GM12878 (cell line): ENCODE measurements around the gene DCUN1D3. TPM values are rescaled to one million over a fixed set of nuclear protein-coding genes. Genes with fewer than 3 reads are reported as not detected.

Source experiments
- ATF7 ChIP-seq: fragments of 450-650 bp; IDR thresholded peaks from 2 replicates; pipeline ENCODE4 v1.6.1; 2016; ENCODE audit warnings: low read depth, mild to moderate bottlenecking
- E2F8 ChIP-seq: fragments of 450-650 bp; IDR thresholded peaks from 2 replicates; pipeline ENCODE4 v1.6.1; 2018; ENCODE audit warnings: mild to moderate bottlenecking, low read depth, moderate library complexity; ENCODE audit not compliant: partially characterized antibody
- ELK1 ChIP-seq: IDR thresholded peaks from 2 replicates; pipeline ENCODE4 v1.6.1; 2012; ENCODE audit warnings: low read depth, low read length, improper control_type of control experiment
- GABPA ChIP-seq: IDR thresholded peaks from 2 replicates; pipeline ENCODE4 v1.6.1; 2014; ENCODE audit warnings: antibody characterized with exemption, low read depth, mild to moderate bottlenecking, inconsistent platforms
- IRF3 ChIP-seq: fragments of 450-650 bp; IDR thresholded peaks from 2 replicates; pipeline ENCODE4 v1.6.1; 2014; ENCODE audit warnings: mild to moderate bottlenecking
- KAT2A ChIP-seq: conservative IDR thresholded peaks from 2 replicates; pipeline ENCODE4 v1.6.1; 2011; ENCODE audit warnings: low read depth, low read length; ENCODE audit not compliant: control insufficient read depth
- MEF2A ChIP-seq: IDR thresholded peaks from 2 replicates; pipeline ENCODE4 v1.6.1; 2011; ENCODE audit warnings: low read depth, mild to moderate bottlenecking, low read length, moderate library complexity; ENCODE audit not compliant: insufficient read depth
- NRF1 ChIP-seq: conservative IDR thresholded peaks from 2 replicates; pipeline ENCODE4 v1.6.1; 2011; ENCODE audit warnings: mild to moderate bottlenecking, low read depth, low read length, improper control_type of control experiment
- POLR2A ChIP-seq: IDR thresholded peaks from 2 replicates; pipeline ENCODE4 v1.6.1; 2011; ENCODE audit warnings: low read depth, mild to moderate bottlenecking, low read length
- POLR2AphosphoS5 ChIP-seq: IDR thresholded peaks from 2 replicates; pipeline ENCODE4 v1.6.1; 2011; ENCODE audit warnings: mild to moderate bottlenecking, low read length, inconsistent platforms
- POU2F2 ChIP-seq: IDR thresholded peaks from 3 replicates; pipeline ENCODE4 v1.6.1; 2011; ENCODE audit warnings: low read depth, mild to moderate bottlenecking, low read length, borderline replicate concordance
- REST ChIP-seq: IDR thresholded peaks from 2 replicates; pipeline ENCODE4 v1.6.1; 2012; ENCODE audit warnings: mild to moderate bottlenecking, low read depth, low read length
- RFX5 ChIP-seq: IDR thresholded peaks from 2 replicates; pipeline ENCODE4 v1.6.1; 2011; ENCODE audit warnings: low read depth, low read length, improper control_type of control experiment
- SMAD5 ChIP-seq: IDR thresholded peaks from 2 replicates; pipeline ENCODE4 v1.6.1; 2016; ENCODE audit warnings: antibody characterized with exemption, low read depth
- STAT1 ChIP-seq: fragments of 450-650 bp; conservative IDR thresholded peaks from 2 replicates; pipeline ENCODE4 v1.6.1; 2014; ENCODE audit warnings: antibody characterized with exemption, mild to moderate bottlenecking
- TCF3 ChIP-seq: IDR thresholded peaks from 2 replicates; pipeline ENCODE4 v1.6.1; 2012; ENCODE audit warnings: low read depth, mild to moderate bottlenecking, low read length, borderline replicate concordance; ENCODE audit not compliant: insufficient read depth
- ZBTB4 ChIP-seq: fragments of 450-650 bp; formaldehyde crosslinking; IDR thresholded peaks from 2 replicates; pipeline ENCODE4 v1.4.0; 2022; ENCODE audit warnings: mild to moderate bottlenecking, moderate library complexity
- polyA plus RNA-seq, 11 experiments: library from polyadenylated mRNA; depleted of rRNA in 4 of 11; unstranded in 6 of 11; stranded (reverse) in 5 of 11; fragments of >200 nt; fragmentation: Nextera tagmentation in 4 of 11; fragmentation: Illumina TruSeq in 1 of 11; extraction: Ambion mirVana in 4 of 11; extraction: Trizol in 1 of 11; gene quantifications; 1 replicate in 1 of 11; 2 replicates in 10 of 11; pipeline versions ENCODE4 v1.2.1 to v1.2.3, GENCODE V29; 2011 to 2016; ENCODE audit warnings: inconsistent platforms in 2 of 11, missing spikeins in 2 of 11, low read depth in 1 of 11
- total RNA-seq, 4 experiments: library from RNA; depleted of rRNA in 3 of 4; stranded (reverse); fragments of >200 nt in 3 of 4; fragmentation: Illumina TruSeq in 1 of 4; extraction: Trizol in 1 of 4; gene quantifications; 2 replicates each; pipeline versions ENCODE4 v1.2.1 to v1.2.3, GENCODE V29; 2013 to 2021

DCUN1D3 gene
- total and polyA plus RNA-seq, 10 of the 15 experiments (the other 5 are each of a cell fraction or from before 2014, with no cell fraction given): 0.47 to 4.5 (median 1.9) TPM

- no peak for TF ChIP-seq ZBTB4 (CRISPR knock-in tag)
- peak; percentile 97 for TF ChIP-seq GABPA
- peak; percentile 46; the same call in 1 of the 2 replicates for TF ChIP-seq SMAD5
- peak; percentile 72; the same call in 2 of the 3 replicates for TF ChIP-seq POU2F2
- no peak for TF ChIP-seq RFX5
- TF ChIP-seq IRF3: no peak
- no peak for TF ChIP-seq ATF7
- TF ChIP-seq ELK1: peak; percentile 81
- no peak for TF ChIP-seq STAT1
- TF ChIP-seq POLR2AphosphoS5: peak; percentile 70
- peak; percentile 93 for TF ChIP-seq E2F8
- TF ChIP-seq REST: no peak
- TF ChIP-seq NRF1: no peak
- peak; percentile 76 for TF ChIP-seq POLR2A
- TF ChIP-seq MEF2A: 0 out of 2 replicates have a peak, but pooled peaks have one; percentile 44
- no peak for TF ChIP-seq KAT2A
- peak; percentile 50; the same call in 1 of the 2 replicates for TF ChIP-seq TCF3
Measured at GRCh38 chr16:20806168-20807050, 93.7 kb downstream of the DCUN1D3 start, which contains the start of the genes ERI2 and REXO5 (continued).
